GM19395 (cell line): Measurements from ENCODE around the gene TRIM41.
"Not testable (repeated sequence)": the region's sequence is repeated elsewhere in the genome, so short reads cannot be mapped to it uniquely, and the experiment has no call there.

ENCODE experiments used
- ATAC-seq: cut with Tn5 transposase; IDR thresholded peaks from one replicate; pipeline ENCODE4 v1.9.1; 2021; ENCODE audit warnings: mild to moderate bottlenecking, moderate library complexity; ENCODE audit not compliant: unreplicated experiment

The TRIM41 gene

DNA sequence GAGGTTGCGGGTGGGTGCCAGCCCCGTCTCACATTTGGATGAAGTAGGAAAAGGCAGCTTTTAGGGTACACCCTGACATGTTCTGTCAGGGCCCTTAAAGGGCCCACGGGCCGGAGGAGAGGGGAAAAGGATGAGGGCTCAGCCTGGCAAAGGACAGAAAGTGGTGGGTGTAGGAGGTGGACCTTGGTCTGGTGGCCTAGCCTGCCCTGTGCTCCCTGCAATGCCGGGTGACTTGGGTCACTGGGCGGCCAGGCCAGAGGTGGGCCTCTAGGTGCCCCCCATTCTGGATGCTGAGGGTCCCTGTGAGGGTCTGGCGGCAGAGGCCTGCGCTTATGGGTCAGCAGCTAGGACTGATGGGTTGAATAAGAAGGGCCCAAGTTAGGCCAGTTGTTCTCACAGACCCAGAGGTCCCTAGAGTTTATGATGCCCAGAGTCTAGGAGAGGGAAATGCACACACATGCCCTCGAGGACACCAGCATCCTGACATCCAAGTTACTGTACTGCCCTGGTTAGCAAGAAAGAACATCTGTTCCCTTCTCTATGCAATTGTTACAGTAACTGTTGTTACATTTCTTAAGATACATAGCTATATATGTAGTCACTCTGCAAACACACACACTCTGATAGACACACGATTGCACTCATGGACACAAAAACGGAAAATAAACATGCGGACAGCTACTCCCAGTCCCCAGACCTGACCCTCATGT, 30.6 kb upstream of the TRIM41 start:
- no peak for ATAC-seq

DNA sequence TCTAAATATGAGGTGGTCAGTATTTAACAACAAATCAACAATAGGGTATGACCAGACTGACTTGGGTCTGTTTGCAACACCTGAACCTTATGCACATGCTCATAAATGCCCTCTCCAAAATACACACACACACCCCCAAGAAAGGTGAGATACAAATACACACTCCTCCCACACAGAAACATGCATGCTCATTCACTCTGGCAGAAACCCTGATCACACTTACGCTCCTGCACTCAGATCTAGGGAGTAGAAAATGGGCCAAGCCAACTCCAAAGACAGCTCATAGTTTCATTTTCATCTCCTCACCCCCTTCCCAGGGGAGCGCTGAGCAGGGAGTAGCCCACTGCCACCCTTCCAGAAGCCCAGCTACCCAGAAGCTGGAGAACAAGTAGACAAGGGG, 29.4 kb upstream of the TRIM41 start:
- ATAC-seq = no peak

DNA sequence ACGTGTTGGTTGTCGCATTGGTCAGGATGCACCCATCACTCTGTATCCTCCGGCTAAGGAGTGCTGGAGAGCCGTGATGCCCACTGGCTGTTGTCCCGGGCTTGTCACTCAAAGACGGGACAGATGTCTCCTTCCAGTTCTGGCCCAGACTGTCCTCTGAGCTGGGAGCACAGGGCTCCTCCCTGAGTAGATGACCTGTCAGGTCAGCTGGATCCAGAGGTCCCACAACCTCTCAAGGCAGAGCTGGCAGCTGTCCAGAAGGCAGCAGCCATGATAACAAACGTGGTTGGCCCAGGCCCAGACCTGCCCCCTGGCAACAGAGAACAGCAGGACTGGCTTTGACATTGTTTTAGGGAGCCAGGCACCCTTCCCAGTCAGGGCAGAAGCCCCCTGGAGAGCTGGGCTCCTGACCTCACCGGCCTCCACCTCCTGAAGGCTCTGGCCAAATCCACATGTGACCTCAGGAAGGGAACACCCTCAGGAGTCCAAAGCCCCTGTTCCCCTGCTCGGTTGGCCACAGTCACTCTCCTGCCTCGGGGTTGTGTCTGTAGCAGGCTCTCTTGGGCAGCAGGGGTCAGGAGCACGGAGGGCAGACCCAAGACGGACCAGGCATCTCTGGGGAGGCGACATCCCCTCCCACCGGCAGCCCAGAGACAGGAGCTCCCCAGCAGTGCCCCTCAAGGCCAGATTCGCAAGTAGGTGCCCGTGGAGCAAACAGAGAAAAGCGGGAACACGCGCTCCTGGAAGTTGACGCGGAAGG, 28.4 kb upstream of the TRIM41 start:
- no peak for ATAC-seq

DNA sequence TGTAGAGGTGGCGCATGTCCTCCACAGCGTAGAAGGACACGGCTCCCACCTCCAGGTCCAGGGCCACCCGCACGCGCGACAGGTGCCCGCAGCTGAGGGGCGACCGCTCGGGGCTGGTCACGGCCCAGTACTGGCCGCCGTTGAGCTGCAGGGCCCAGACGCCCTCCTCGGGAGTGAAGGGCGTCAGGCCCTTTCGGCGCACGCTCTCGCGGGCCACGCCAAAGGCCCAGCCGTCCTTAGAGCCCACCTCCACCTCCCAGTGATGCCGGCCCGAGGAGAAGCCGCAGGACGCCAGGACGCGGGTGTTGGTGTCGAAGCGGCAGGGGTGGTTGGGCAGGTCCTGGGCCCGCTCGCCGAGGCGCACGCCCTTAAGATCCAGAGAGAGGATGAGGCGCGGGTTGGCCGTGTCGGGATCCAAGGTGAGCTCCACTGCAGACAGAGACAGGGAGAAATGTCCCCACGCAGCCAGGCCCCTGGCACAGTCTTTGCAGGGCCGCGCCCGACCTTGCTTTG, 27.8 kb upstream of the TRIM41 start:
- no peak for ATAC-seq

DNA sequence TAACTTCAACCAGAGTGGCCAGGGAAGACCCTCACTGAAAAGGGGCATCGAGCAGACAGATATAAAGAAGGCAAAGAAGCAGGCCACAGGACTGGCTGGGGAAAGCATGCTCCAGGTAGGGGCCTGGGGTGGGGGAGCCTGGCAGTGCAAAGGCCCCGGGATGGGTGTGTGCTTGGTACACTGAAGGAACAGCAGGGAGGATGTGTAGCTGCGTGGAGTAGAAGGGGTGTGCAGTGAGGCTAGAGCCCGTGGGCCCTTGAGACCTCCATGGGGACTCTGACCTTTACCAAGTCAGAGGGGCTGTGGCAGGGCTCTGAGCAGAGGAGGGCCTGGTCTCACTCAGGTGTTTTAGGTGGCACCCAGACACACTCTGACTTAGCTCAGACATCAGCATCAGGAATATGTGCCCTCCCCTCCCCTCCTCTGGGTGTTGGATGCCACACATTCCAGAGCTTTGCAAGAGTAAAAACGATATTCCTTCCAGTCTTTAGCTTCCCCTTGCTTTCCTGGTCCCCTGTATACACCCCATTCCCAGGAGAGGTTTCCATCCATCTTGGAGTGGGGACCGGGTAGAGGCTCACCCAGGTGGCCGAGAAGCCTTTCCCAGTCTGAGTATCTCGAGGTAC, 25.6 kb upstream of the TRIM41 start:
- ATAC-seq = no peak

DNA sequence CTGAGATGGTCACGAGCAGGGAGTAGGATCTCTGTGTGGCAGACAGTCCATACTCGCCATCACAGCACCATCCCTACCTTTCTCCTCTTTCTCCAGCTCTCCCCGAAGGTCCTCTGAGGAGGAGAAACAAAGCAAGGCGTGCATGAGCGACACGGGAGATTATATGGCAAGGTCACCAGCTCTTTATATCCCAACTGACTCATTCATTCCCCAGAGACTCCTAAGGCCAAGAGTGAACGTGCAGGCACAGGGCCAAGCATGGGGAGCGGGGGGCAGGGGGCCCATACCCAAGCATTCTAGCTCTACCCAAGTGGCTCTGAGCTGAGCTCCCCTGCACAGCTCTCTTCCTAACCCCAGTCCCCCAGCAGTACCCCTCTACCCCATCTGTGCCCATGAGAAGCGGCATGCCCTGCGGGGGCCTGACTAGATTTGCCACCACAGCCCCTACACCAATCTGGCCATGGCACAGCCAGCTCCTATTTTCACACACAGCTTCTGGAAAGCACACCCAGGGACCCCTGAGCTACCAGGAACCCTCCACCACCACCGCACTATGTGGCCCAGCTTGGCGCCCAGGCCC, 24.9 kb upstream of the TRIM41 start:
- no peak for ATAC-seq

DNA sequence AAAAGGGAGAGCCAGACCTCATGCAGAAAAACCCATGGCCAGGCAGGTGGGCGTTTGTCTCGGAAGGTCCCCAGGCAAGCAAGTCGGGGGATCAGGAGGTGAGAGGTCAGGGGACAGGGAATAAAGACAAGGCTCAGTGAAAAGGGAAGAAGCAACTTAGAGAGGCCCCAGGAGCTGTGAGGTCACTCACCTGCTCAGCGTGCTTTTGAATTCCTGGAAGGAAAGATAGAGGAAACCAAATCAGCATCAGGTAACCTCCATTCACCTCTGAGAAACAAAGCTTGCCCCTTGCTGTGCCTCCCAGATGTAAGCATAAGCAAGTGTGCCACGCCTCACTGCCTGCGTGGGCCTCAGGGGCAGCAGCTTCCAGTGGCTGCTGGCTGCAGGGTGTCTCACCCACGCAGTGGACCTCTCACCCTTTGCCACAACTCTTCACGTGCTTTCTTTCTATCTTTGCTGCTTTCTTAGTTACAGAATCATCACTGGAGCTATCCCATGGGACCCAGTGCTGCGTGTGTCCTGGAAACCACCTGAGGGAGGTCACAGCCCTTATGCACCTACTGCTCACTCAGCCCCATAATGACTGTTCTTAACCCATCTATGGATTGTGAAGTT, 24.1 kb upstream of the TRIM41 start:
- no peak for ATAC-seq

DNA sequence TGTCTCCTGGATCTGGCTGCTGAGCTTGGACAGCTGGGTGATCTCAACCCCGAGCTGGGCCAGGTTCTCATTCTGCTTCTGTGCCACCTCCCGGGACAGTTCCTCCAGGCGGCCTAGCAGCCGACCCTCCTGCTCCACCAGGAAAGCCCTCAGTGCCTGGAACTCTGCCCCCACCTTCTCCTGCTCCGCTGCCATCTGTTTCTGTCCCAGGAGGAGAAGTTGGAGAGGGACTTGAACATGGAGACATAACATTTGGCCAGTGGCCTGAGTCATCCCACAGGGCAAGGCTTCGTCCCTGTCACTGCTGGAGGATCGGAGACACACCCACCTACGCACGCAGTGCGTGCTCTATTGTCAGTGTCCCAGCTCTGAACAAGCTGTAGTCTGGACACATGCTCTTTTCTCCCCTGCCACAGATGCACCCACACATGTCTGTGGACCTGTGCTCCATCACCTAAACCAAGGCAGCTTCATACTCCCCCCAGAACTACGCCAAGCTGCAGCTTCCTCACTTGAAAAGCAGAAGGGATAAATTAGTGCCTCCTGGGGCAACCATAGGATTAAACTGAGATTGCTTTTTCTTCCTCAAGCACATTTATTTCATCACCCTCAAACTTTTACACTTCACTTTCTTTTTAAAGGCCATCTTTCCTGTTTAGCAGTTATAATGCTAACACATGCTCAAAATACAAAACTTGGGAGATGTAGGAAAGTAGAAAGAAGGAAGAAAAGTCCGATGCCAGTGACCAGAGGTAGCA, 23.0 kb upstream of the TRIM41 start:
- no peak for ATAC-seq

DNA sequence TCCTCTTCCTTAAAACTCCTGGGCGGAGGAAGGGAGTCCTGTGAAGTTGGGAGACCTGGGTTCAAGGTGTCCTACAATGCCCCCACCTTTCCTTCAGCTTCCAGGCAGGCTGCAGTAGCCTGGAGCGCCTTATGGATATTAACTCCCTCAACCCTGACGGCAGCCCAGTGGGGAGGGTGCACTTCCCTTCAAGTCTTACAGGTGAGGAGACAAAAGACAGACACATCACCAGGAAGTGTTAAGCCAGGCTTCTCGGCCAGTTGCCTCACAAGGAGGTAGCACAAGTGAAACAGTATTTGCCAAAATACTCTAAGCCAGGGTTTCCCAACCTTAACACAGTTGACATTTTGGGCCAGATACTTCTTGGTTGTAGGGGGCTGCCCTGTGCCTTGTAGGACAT, 22.3 kb upstream of the TRIM41 start:
- no peak for ATAC-seq

DNA sequence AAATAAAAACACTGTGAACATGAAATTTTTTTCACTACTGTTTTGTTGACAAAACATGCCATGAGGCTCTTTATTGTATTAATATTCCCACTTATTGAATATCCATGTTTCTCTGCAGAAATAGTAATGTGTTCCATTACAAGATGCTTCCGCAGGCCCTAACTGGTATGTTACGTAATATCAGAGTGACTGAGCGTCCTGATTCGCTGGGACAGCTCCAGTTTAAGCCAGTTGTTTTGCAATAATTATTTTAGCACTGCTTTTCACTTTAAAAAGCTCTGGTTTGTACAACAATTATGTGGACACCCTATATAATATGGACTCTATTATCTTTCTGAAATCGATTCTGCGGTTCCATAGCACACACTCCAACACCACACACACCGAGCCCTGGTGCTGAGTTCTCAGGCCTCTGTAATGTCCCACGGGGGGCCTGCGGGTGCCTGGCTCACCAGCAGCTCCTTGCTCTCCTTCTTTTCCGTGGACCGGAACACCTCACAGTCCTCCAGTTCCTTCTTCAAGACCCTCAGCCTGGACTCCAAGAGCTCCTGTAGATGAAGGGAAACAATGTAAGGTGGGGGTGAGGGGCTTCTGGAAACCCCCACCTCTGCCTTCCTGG, 19.9 kb upstream of the TRIM41 start:
- ATAC-seq = no peak

DNA sequence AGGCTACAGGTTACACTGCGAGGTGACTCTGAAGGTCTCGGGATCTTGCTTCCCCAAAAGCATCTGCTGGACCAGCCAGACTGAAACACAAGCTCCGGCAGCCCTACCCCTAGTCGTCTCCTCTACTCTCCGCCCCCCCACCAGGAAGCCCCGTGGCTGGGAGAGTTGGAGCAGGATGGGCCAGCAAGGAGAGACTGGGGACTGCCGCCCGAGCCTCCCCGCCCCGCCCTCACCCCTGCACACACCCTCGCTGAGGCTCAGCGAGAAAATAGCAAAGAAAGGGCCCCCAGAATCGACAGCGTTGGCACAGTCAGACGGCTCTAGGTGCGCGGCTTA, 19.3 kb upstream of the TRIM41 start:
- no peak for ATAC-seq

DNA sequence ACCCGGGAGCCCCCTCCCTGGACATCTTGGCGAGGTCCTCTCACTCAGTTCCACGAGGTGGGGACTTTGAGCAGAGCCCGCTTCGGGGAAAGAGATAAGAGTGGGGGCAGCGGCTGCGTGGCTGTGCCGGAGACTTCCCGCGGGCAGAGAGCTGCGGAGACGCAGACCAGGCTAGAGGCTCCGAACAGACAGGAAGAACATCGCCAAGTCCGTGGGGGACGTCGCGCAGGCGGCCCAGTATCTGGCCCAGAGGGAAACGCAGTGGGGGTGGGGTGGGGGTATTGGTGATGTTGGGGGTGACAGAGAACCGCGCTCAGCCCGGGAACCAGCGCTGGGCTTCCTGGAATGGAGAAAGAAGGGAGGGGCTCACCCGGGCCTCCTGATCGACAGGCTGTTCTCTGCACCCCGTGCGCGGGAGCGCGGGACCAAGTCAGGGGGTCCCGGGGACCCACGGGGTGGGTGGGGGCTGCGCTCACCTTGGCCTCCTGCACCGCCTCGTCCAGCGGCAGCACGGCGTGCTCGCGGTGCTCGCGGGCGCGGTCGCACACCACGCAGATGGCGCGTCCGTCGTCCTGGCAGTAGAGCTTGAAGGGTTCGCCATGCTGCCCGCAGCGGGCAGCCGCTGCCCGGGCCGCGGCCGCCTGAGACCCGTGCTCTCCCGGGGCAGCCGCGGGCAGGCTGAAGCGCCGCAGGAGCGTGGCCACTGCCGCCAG, 18.8 kb upstream of the TRIM41 start:
- no peak for ATAC-seq

DNA sequence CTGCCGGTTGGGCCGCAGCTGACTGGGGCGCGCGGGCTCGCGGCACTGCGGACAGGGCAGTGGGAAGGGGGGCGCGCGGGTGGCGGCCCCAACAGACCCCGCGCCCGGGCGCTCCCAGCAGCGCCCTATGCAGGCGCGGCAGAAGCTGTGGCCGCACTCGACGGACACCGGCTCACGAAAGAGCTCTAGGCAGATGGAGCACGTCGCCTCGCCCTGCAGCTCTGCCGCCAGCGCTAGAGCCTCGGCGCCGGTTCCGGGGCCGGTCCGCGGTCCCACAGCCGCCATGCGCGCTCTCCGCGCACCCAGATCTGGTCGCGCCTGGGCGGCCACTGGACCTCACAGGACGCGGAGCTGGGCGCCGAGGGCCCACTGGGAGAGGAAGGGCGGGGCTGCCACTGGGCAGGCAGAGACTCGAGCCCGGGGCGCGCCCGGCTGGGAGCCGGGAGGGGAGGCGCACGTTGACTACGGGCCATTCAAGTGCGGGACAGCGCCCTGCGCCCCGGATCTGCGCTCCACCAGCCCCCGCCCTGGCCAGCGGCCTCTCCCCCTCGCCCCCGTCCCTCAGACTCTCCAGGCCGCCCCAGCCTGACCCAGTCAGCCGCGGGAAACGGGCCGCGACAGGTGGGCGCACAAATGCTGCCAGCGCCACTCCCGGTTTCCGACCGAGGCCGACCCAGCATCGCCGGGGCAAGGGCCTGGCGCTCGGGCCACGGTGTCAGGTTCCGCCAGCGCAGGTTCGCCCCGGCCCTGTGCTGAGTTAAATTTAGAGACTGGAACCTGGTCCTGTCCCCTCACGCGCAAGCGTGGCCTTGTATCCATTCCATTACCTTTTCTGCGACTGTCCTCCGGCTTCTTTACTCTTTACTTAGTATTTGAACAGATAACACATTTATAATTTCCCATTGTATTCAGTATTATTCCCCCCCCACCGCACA, 18.0 kb upstream of the TRIM41 start, which contains the start of gene TRIM7:
TRIM7 (minus strand) TSS at position 371 of the 935 bp plus-strand sequence; CDS start at position 285, 86 bp downstream.
- no peak for ATAC-seq

DNA sequence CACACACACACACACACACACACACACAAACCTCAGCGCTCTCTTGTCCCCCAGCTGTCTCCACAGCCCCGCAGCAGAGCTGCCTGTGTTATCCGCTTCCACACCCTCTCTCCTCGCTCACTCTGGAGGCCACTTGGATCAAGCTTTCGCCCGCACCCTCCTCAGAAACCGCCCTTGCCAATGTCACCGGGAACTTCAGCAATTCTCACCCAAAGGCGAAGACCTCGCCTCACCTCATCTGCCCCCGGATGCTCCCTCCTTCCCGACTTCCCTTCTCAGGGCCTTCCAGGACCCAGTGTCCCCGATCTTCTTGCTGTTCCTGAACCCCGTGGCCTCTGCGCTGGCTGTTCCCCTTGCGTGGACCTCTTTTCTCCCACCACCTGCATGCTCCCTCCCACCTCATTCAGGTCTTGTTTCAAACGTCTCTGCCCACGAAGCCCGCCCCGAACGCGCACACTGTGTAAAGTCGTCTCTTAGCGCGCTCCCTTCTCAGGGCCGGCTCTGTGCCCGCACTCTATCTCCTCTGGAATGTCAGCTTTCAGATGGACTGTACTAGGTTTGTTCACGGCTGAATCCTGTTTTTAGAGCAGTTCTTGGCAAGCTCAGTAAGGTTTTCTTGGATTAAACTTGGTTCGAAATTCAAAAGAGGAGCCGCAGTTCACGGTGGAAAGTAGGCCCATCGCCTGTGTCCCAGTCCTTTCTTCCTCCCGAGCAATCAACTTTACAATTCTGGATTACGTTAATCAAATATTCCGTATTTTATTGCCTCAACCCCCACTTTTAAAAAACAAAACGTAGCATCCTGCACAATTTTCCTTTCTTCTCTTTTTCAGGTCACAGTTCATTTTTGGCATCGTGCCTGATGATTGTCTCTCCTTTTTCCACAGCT, 17.1 kb upstream of the TRIM41 start:
- no peak for ATAC-seq

DNA sequence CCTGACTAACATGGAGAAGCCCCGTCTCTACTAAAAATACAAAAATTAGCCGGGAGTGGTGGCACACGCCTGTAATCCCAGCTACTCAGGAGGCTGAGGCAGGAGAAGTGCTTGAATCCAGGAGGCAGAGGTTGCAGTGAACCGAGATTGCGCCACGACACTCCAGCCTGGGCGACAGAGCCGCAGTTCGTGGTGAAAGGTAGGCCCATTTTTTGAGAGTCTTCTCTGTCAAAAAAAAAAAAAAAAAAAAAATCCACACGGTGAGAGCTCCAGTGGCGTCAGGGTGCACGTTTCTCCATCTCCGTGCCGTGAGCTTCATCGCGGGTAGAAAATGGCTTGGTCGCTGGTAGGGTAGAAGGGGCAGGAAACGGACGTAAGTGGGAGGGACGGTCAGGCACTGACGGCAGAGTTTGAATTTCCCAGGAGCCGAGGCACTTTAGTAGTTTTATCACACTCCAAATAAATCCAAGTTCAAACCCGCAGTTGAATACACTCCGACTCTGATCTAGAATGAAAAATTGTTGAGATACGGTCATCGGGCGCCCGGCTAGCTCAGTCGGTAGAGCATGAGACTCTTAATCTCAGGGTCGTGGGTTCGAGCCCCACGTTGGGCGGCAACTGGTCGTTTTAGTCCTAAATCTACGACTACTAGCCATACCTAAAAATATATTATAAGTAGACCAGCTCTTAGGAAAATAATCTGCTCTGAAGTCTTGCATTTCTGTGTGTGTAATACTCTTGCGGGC, 15.7 kb upstream of the TRIM41 start:
- peak; percentile 39 for ATAC-seq

DNA sequence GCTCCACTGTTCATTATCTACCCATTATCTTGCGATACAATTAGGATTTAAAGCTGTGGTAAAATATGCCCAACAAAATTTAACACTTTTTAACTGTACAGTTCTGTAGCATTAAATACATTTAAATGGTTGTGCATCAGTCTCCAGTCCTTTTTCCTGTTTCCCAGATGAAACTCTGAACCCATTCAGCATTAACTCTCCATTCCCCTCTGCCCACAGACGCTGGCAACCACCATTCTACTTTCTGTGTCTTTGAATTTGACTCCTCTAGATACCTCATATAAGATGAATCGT, 15.2 kb upstream of the TRIM41 start:
- ATAC-seq = no peak

DNA sequence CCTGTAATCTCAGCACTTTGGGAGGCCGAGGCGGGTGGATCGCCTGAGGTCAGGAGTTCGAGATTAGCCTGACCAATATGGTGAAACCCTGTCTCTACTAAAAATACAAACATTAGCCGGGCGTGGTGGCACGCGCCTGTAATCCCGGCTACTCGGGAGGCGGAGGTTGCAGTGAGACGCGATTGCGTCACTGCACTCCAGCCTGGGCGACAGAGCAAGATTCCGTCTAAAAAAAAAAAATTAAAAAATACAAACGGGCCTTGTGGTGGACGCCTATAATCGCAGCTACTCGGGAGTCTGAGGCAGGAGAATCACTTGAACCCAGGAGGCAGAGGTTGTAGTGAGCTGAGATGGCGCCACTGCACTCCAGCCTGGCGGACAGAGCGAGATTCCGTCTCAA, 14.1 kb upstream of the TRIM41 start:
- ATAC-seq = not testable (repeated sequence)
